Naive thymus-derived CD4-positive, alpha-beta T cell (primary cell): Measurements from ENCODE around the gene GCSH. TPM values are rescaled to one million over a fixed set of nuclear protein-coding genes. Genes with fewer than 3 reads are reported as not detected.

ENCODE experiments used
- ATAC-seq: fragments of 150-1000 bp; cut with Tn5 transposase; 2 replicates; pipeline ENCODE4 v1.10.0; 2021; ENCODE audit warnings: mild to moderate bottlenecking, moderate library complexity
- CTCF ChIA-PET: fragments of 350-600 bp; sonication (Branson Sonifier 250); formaldehyde crosslinking; loops from one replicate; lab custom pipeline; 2021; ENCODE audit warnings: antibody characterized with exemption; lab: Charles Lee
- POLR2A ChIA-PET: fragments of 350-600 bp; sonication (Branson Sonifier 250); formaldehyde crosslinking; loops from one replicate; lab custom pipeline; 2021; ENCODE audit warnings: antibody characterized with exemption, inconsistent platforms; lab: Charles Lee
- DNase-seq, 9 donors: peaks; one replicate each; pipeline versions ENCODE4 v3.0.0 to v3.0.0-alpha.2; 2020 to 2022; ENCODE audit warnings: mixed read lengths in 1 of 9
- H3K27ac ChIP-seq: one replicate; pipeline ENCODE4 v1.7.0; 2013; ENCODE audit warnings: mild to moderate bottlenecking, low read depth, low read length, moderate library complexity
- H3K27me3 ChIP-seq, 2 donors: one replicate each; pipeline ENCODE4 v1.7.0; 2013; ENCODE audit warnings: low read length in 2 of 2, mild to moderate bottlenecking in 2 of 2, moderate library complexity in 2 of 2; ENCODE audit not compliant: control insufficient read depth in 2 of 2, insufficient read depth in 2 of 2
- H3K36me3 ChIP-seq, 3 experiments: 1 replicate in 2 of 3; 2 replicates in 1 of 3; pipeline ENCODE4 v1.7.0; 2013; ENCODE audit warnings: low read length in 3 of 3, mild to moderate bottlenecking in 3 of 3, moderate library complexity in 1 of 3; ENCODE audit not compliant: insufficient read depth in 3 of 3, control insufficient read depth in 2 of 3
- H3K4me1 ChIP-seq, 2 donors: one replicate each; pipeline ENCODE4 v1.7.0; 2013; ENCODE audit warnings: low read length in 2 of 2, mild to moderate bottlenecking in 2 of 2, moderate library complexity in 1 of 2; ENCODE audit not compliant: control insufficient read depth in 2 of 2, insufficient read depth in 2 of 2
- H3K4me3 ChIP-seq: 2 replicates; pipeline ENCODE4 v1.7.0; 2013; ENCODE audit warnings: mild to moderate bottlenecking, low read length
- H3K9me3 ChIP-seq, 3 experiments: 1 replicate in 2 of 3; 2 replicates in 1 of 3; pipeline ENCODE4 v1.7.0; 2013; ENCODE audit warnings: low read length in 3 of 3; ENCODE audit not compliant: control insufficient read depth in 2 of 3
- H3K27ac Mint-ChIP-seq, 9 donors: one replicate each; pipeline ENCODE4 v1.8.0; 2020 to 2022; ENCODE audit warnings: mixed read lengths in 9 of 9, mild to moderate bottlenecking in 8 of 9, moderate library complexity in 5 of 9, inconsistent platforms in 2 of 9
- H3K27me3 Mint-ChIP-seq, 5 donors: one replicate each; pipeline ENCODE4 v1.8.0; 2021 to 2022; ENCODE audit warnings: mixed read lengths in 5 of 5, mild to moderate bottlenecking in 1 of 5
- H3K36me3 Mint-ChIP-seq, 5 donors: one replicate each; pipeline ENCODE4 v1.8.0; 2020 to 2022; ENCODE audit warnings: mixed read lengths in 5 of 5, mild to moderate bottlenecking in 3 of 5, inconsistent platforms in 1 of 5
- H3K4me1 Mint-ChIP-seq, 7 donors: one replicate each; pipeline ENCODE4 v1.8.0; 2020 to 2022; ENCODE audit warnings: mixed read lengths in 7 of 7, mild to moderate bottlenecking in 3 of 7, inconsistent platforms in 1 of 7
- H3K4me3 Mint-ChIP-seq, 10 donors: one replicate each; pipeline ENCODE4 v1.8.0; 2020 to 2022; ENCODE audit warnings: mild to moderate bottlenecking in 10 of 10, mixed read lengths in 10 of 10, moderate library complexity in 6 of 10, inconsistent platforms in 2 of 10
- H3K9me3 Mint-ChIP-seq, 11 donors: one replicate each; pipeline ENCODE4 v1.8.0; 2020 to 2022; ENCODE audit warnings: mixed read lengths in 11 of 11, mild to moderate bottlenecking in 4 of 11, inconsistent platforms in 1 of 11, moderate library complexity in 1 of 11
- intact Hi-C, 2 donors: fragments of 100-400 bp; cut with micrococcal nuclease; formaldehyde crosslinking; loops; one replicate each; pipeline ENCODE4 v1.15.1; 2023
- polyA plus RNA-seq, 2 donors: library from polyadenylated mRNA; unstranded; fragments of 300-500 nt; fragmentation: Illumina TruSeq; gene quantifications; one replicate each; pipeline ENCODE4 v1.2.3, GENCODE V29; 2021
- total RNA-seq, 6 experiments: library from RNA in 5 of 6; stranded (reverse) in 5 of 6; gene quantifications; 1 replicate in 5 of 6; 2 replicates in 1 of 6; pipeline ENCODE4 v1.2.3 and lab custom pipeline; 2021 to 2026

The GCSH gene
- total and polyA plus RNA-seq, 7 experiments from 2014 or later = 1.5 to 10.7 (median 5.5) TPM

DNA sequence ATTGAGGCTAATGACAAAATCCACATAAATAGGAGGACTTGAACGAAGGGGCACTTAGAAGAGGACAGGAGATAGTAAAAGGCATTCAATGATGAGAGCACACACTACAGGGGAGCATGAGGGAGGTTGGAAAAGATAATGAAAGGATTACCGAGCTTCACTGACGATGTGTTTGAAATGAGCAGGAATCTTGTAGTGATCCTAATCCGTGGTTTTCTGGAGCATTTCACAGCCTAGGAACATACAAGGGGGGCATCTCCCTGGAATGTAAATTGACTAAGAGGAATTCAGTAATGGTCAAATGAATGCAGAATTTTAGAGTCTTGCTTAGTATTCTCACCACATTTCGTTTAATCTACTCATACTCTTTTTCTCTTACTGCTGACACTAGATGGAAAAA, 55.4 kb downstream of the GCSH start:
- peak overlapping the region in 5 of 9 donors; percentile 9 to 70 (median 55) for H3K27ac Mint-ChIP-seq
- H3K9me3 ChIP-seq = no peaks in the 10 kb centered on the region
- peaks cover 10 to 36% (median 12%) of the 10 kb centered on the region in 3 experiments for H3K36me3 ChIP-seq
- no peak overlapping the region for H3K4me3 Mint-ChIP-seq
- H3K27me3 Mint-ChIP-seq = no peaks in the 10 kb centered on the region
- no peak for ATAC-seq
- H3K9me3 Mint-ChIP-seq = no peaks in the 10 kb centered on the region
- ChIA-PET CTCF (no interaction called here), POLR2A (no interaction called here)
- intact Hi-C loops = no loop called here
- no peak overlapping the region for H3K4me3 ChIP-seq
- H3K4me1 ChIP-seq = peaks cover 15 to 24% of the 10 kb centered on the region in 2 donors
- H3K36me3 Mint-ChIP-seq = peaks cover 5 to 48% (median 37%) of the 10 kb centered on the region in 5 donors
- peaks cover 16 to 47% (median 34%) of the 10 kb centered on the region in 7 donors for H3K4me1 Mint-ChIP-seq
- no peak for DNase-seq
- H3K27me3 ChIP-seq = no peaks in the 10 kb centered on the region
- H3K27ac ChIP-seq = no peak overlapping the region

GRCh38 chr16:81040131-81040530, 56.1 kb downstream of the GCSH start:
- no peaks in the 10 kb centered on the region for H3K27me3 ChIP-seq
- no peak for DNase-seq
- ATAC-seq = no peak
- H3K27me3 Mint-ChIP-seq = no peaks in the 10 kb centered on the region
- H3K4me3 ChIP-seq = no peak overlapping the region
- ChIA-PET POLR2A (no interaction called here), CTCF (no interaction called here)
- peak overlapping the region; percentile 33 for H3K27ac ChIP-seq
- H3K4me1 Mint-ChIP-seq = peaks cover 16 to 47% (median 38%) of the 10 kb centered on the region in 7 donors
- intact Hi-C loops = no loop called here
- H3K4me1 ChIP-seq = peaks cover 19 to 24% of the 10 kb centered on the region in 2 donors
- H3K9me3 ChIP-seq = no peaks in the 10 kb centered on the region
- H3K27ac Mint-ChIP-seq = peak overlapping the region in 5 of 9 donors; percentile 14 to 70 (median 44)
- H3K36me3 Mint-ChIP-seq = peaks cover 5 to 44% (median 31%) of the 10 kb centered on the region in 5 donors
- H3K36me3 ChIP-seq = peaks cover 7 to 36% (median 12%) of the 10 kb centered on the region in 3 experiments
- no peak overlapping the region for H3K4me3 Mint-ChIP-seq
- H3K9me3 Mint-ChIP-seq = no peaks in the 10 kb centered on the region

DNA sequence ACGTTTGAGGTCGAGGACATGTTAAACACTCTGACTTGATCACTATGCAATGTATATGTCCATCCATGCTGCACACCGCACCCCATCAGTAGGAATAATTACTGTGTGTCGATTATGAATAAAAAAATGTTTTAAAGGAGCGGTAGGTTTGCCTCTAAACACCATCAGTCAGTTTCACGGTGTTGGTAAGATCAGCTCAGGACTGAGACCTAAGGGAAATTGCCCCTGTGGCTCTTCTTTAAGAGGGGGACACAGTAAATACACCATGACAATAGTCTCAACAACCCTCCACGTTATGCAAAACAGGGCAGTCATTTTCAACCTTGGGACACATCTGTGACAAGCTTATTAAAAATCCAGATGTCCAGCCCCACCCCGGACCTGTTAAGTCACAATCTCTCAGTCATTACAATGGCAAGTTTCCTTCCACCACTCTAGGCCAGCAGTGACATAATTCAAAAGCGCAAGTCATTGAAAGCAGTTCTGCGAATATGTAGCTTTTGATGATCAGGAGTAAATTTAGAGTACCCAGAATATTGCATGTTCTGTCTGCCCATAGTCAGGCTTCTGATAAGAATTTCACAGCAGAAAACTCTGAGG, 59.3 kb downstream of the GCSH start:
- peaks cover 0 to 8% (median 4%) of the 10 kb centered on the region in 3 experiments for H3K36me3 ChIP-seq
- no peak for ATAC-seq
- POLR2A ChIA-PET = interaction anchor here (0.7 to 5.3 kb wide), 3 partner anchors 31 to 62 kb away, joined by 3 to 61 read pairs (median 13); partner anchors contain the start of genes C16orf46, CENPN and CMC2

DNA sequence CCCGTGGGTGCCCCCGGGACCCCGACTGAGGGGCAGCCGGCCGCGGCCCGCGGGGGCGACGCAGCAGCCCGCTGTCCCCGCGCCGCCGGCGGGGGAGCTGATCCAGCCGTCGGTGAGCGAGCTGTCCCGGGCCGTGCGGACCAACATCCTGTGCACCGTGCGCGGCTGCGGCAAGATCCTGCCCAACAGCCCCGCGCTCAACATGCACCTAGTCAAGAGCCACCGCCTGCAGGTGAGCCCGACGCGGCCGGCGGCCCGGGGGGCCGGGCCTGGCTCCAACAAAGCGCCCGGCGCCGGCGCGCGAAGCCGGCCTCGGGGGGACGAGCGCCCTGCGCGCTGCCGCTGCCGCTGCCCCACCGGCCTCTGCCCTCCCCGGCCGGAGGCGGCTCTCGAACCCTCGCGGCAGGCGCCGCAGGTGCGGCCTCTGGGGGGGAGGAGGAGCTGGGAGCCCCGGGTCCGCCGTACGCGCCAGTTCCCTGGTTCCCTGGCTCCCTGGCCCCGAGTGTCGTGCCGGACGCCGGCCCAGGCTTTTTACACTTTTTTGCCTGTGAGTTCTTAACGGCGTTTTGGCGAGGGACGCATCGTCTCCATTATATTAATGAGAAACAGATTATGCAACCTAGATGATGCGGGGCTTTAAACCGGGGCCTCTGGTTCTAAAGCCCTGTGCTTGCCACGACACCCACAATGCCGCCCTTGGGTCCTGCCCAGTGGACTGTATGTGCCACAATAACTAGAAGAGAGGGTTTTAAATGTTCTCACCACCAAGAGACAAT, 60.0 kb downstream of the GCSH start:
- ATAC-seq (peak; percentile 65), DNase-seq (peak in 3 of 9 donors; percentile 12 to 34 (median 25))
- no peaks in the 10 kb centered on the region for H3K9me3 Mint-ChIP-seq
- peak overlapping the region; percentile 69 for H3K27ac ChIP-seq
- intact Hi-C loops = loop anchor here (1.0 to 5.0 kb wide), 8 partner anchors 29 to 702 kb away; partner anchors contain the start of genes CENPN (in 2 of the 2), GAN (in 2 of the 2) and GCSH (in 2 of the 2)
- H3K27me3 ChIP-seq = no peaks in the 10 kb centered on the region
- POLR2A ChIA-PET = interaction anchor here (0.7 to 5.3 kb wide), 4 partner anchors 30 to 279 kb away, joined by 3 to 61 read pairs (median 8); partner anchors contain the start of genes C16orf46, CENPN, CMC2 and GAN
- H3K4me3 Mint-ChIP-seq = peak overlapping the region; percentile 79 to 92 (median 89)
- H3K36me3 Mint-ChIP-seq = peaks cover 0 to 21% (median 5%) of the 10 kb centered on the region in 5 donors
- H3K27me3 Mint-ChIP-seq = no peaks in the 10 kb centered on the region
- H3K9me3 ChIP-seq = no peaks in the 10 kb centered on the region
- H3K36me3 ChIP-seq = peaks cover 0 to under 1% (median 0%) of the 10 kb centered on the region in 3 experiments
- peaks cover 20 to 24% of the 10 kb centered on the region in 2 donors for H3K4me1 ChIP-seq
- peak overlapping the region in 8 of 9 donors; percentile 43 to 87 (median 75) for H3K27ac Mint-ChIP-seq
- CTCF ChIA-PET = interaction anchor here (0.6 to 4.5 kb wide), 12 partner anchors 14 to 683 kb away, joined by 3 to 51 read pairs (median 4); partner anchors contain the start of genes C16orf46, CENPN and CMC2
- H3K4me1 Mint-ChIP-seq = peaks cover 16 to 47% (median 40%) of the 10 kb centered on the region in 7 donors
- H3K4me3 ChIP-seq = peak overlapping the region; percentile 52

More for the DNA sequence above, 59.3 kb downstream of the GCSH start:
- CTCF ChIA-PET = interaction anchor here (1.1 to 4.5 kb wide), 6 partner anchors 17 to 682 kb away, joined by 3 to 51 read pairs (median 6); partner anchors contain the start of gene C16orf46
- Mint-ChIP-seq H3K4me3 (peak overlapping the region; percentile 79 to 92 (median 89)), H3K9me3 (no peaks in the 10 kb centered on the region), H3K27ac (peak overlapping the region; percentile 29 to 87 (median 73)), H3K4me1 (peaks cover 16 to 47% (median 40%) of the 10 kb centered on the region in 7 donors), H3K36me3 (peaks cover 0 to 23% (median 10%) of the 10 kb centered on the region in 5 donors), H3K27me3 (no peaks in the 10 kb centered on the region)
- Histone ChIP-seq H3K4me3 (peak overlapping the region; percentile 52), H3K4me1 (peaks cover 20 to 24% of the 10 kb centered on the region in 2 donors), H3K9me3 (no peaks in the 10 kb centered on the region), H3K27me3 (no peaks in the 10 kb centered on the region), H3K27ac (peak overlapping the region; percentile 69)
- DNase-seq = no peak
- intact Hi-C loops = loop anchor here (5.0 kb wide), 2 partner anchors 175 to 700 kb away; no protein-coding TSS in a partner anchor

DNA sequence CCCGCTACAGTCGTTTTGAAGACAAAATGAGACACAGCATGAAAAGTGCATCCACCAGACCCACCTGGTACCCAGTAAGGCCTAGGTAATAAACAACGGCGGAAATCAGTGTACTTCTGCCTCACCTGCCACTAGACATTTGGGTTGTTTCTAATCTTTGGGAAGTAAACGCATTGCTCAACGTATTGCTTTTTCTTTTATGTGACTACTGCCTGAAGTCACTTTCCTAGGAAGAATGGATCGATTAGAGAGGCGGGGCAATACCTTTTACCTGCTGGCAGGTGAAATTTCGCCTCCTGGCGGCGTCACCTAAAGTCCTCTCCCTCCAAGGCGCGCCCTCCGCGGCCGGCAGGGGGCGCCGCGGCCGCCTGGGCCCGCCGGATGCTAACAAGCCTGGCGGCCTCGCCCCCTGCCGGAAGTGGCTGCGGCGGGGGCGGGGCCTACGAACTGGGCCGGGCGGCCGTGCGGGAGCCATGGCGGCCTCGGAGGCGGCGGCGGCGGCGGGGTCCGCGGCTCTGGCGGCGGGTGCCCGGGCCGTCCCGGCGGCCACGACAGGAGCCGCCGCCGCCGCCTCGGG, 60.7 kb downstream of the GCSH start, which contains the start of gene ATMIN:
ATMIN (plus strand) TSS at position 445 of the 577 bp plus-strand sequence; CDS start at position 474, 29 bp downstream.
- intact Hi-C loops = loop anchor here (1.0 to 5.0 kb wide), 8 partner anchors 28 to 703 kb away; partner anchors contain the start of genes CENPN (in 2 of the 2), GAN (in 2 of the 2) and GCSH (in 2 of the 2)
- H3K9me3 Mint-ChIP-seq = no peaks in the 10 kb centered on the region
- peak within 1 kb of the TSS; percentile 29 to 87 (median 77) for H3K27ac Mint-ChIP-seq

More for the DNA sequence above, 60.7 kb downstream of the GCSH start, which contains the start of gene ATMIN:
- Mint-ChIP-seq H3K27me3 (no peaks in the 10 kb centered on the region), H3K36me3 (peaks cover 0 to 21% (median under 1%) of the 10 kb centered on the region in 5 donors), H3K4me1 (peaks cover 16 to 44% (median 39%) of the 10 kb centered on the region in 7 donors), H3K4me3 (peak within 1 kb of the TSS; percentile 79 to 92 (median 89))
- peak; percentile 100 for ATAC-seq
- peaks cover 20 to 24% of the 10 kb centered on the region in 2 donors for H3K4me1 ChIP-seq
- H3K36me3 ChIP-seq = no peaks in the 10 kb centered on the region
- ChIA-PET CTCF (interaction anchor here (0.6 to 4.5 kb wide), 13 partner anchors 13 to 683 kb away, joined by 3 to 51 read pairs (median 4); partner anchors contain the start of genes C16orf46, CENPN and CMC2), POLR2A (interaction anchor here (0.5 to 5.3 kb wide), 4 partner anchors 29 to 279 kb away, joined by 3 to 61 read pairs (median 8); partner anchors contain the start of genes C16orf46, CENPN, CMC2 and GAN)
- H3K4me3 ChIP-seq = peak within 1 kb of the TSS; percentile 52
- H3K27ac ChIP-seq = peak within 1 kb of the TSS; percentile 69
- peak; percentile 80 to 96 (median 90) for DNase-seq
- no peaks in the 10 kb centered on the region for H3K9me3 ChIP-seq
- no peaks in the 10 kb centered on the region for H3K27me3 ChIP-seq
